Non-pigmented ciliary epithelial cell (primary cell): ENCODE data around the gene GSK3B.

Experiments used
- DNase-seq: peaks from one replicate; pipeline ENCODE4 v3.0.0-alpha.2; 2010; ENCODE audit warnings: low read depth

The GSK3B gene

GRCh38 chr3:120095979-120096426, 1.8 kb upstream of the GSK3B start:
- no peak for DNase-seq

GRCh38 chr3:120095226-120095978, 1.2 kb upstream of the GSK3B start:
- peak; percentile 50 for DNase-seq

- DNase-seq: peak; percentile 100
Observed at GRCh38 chr3:120094776-120095225, 554 bp upstream of the GSK3B start.

- peak; percentile 43 for DNase-seq
Observed at GRCh38 chr3:120093119-120093910, 932 bp downstream of the GSK3B start.

- no peak for DNase-seq
Observed at GRCh38 chr3:120092474-120092873, 1.8 kb downstream of the GSK3B start.

GRCh38 chr3:120090422-120090821, 3.8 kb downstream of the GSK3B start:
- no peak for DNase-seq

GRCh38 chr3:120089089-120089488, 5.2 kb downstream of the GSK3B start:
- DNase-seq: no peak

GRCh38 chr3:120088622-120089021, 5.6 kb downstream of the GSK3B start:
- no peak for DNase-seq

- DNase-seq: no peak
Observed at GRCh38 chr3:120081719-120082118, 12.5 kb downstream of the GSK3B start.

- DNase-seq: no peak
Observed at GRCh38 chr3:120080836-120081235, 13.4 kb downstream of the GSK3B start.

- no peak for DNase-seq
Observed at GRCh38 chr3:120077731-120078130, 16.5 kb downstream of the GSK3B start.

GRCh38 chr3:120072867-120073525, 21.3 kb downstream of the GSK3B start:
- no peak for DNase-seq

GRCh38 chr3:120071259-120071658, 23.0 kb downstream of the GSK3B start:
- no peak for DNase-seq

- no peak for DNase-seq
Observed at GRCh38 chr3:120070263-120070981, 23.8 kb downstream of the GSK3B start.

GRCh38 chr3:120067083-120067482, 27.2 kb downstream of the GSK3B start:
- DNase-seq: no peak

- no peak for DNase-seq
Observed at GRCh38 chr3:120066634-120067033, 27.6 kb downstream of the GSK3B start.

- DNase-seq: no peak
Observed at GRCh38 chr3:120064641-120065040, 29.6 kb downstream of the GSK3B start.

GRCh38 chr3:120062474-120062873, 31.8 kb downstream of the GSK3B start:
- no peak for DNase-seq

GRCh38 chr3:120059081-120059864, 35.0 kb downstream of the GSK3B start:
- DNase-seq: no peak

GRCh38 chr3:120057626-120058025, 36.6 kb downstream of the GSK3B start:
- DNase-seq: no peak

- DNase-seq: no peak
Observed at GRCh38 chr3:120057029-120057428, 37.2 kb downstream of the GSK3B start.
